Breast epithelium (tissue), 3 donors: ENCODE results near the gene NDST4.

Experiments used
- POLR2AphosphoS5 ChIP-seq, 3 donors: sonication (generic); formaldehyde crosslinking; IDR thresholded peaks; one replicate each; pipeline ENCODE4 v1.6.1; 2017; ENCODE audit warnings: antibody characterized with exemption in 3 of 3
- TF ChIP-seq, protein P1 (sequence below), 3 donors: fragments of 450-650 bp; IDR thresholded peaks; one replicate each; pipeline ENCODE4 v1.5.1; 2016 to 2017; ENCODE audit warnings: antibody characterized with exemption in 3 of 3, mild to moderate bottlenecking in 3 of 3, moderate library complexity in 3 of 3

- TF ChIP-seq, protein P1, sequence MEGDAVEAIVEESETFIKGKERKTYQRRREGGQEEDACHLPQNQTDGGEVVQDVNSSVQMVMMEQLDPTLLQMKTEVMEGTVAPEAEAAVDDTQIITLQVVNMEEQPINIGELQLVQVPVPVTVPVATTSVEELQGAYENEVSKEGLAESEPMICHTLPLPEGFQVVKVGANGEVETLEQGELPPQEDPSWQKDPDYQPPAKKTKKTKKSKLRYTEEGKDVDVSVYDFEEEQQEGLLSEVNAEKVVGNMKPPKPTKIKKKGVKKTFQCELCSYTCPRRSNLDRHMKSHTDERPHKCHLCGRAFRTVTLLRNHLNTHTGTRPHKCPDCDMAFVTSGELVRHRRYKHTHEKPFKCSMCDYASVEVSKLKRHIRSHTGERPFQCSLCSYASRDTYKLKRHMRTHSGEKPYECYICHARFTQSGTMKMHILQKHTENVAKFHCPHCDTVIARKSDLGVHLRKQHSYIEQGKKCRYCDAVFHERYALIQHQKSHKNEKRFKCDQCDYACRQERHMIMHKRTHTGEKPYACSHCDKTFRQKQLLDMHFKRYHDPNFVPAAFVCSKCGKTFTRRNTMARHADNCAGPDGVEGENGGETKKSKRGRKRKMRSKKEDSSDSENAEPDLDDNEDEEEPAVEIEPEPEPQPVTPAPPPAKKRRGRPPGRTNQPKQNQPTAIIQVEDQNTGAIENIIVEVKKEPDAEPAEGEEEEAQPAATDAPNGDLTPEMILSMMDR (IDR thresholded peaks at IDR 0.05) = no peak
- no peak for TF ChIP-seq POLR2AphosphoS5 (IDR thresholded peaks at IDR 0.05)
Measured at GRCh38 chr4:115053313-115053712, 60.1 kb downstream of the NDST4 start.
